Measurements from ENCODE around the gene CAND1.
A peak's percentile ranks its signal among the peaks of the same experiment; 100 is the strongest.

The CAND1 gene

GRCh38 chr12:67268335-67268895, 743 bp upstream of the CAND1 start:
- Histone ChIP-seq H3K9me3 (ENCODE audit: low read length) (peaks cover 4% of the 10 kb centered on the region), H3K36me3 (ENCODE audit: insufficient read depth, low read length) (no peaks in the 10 kb centered on the region), H3K4me3 (ENCODE audit: low read length) (peak overlapping the region; percentile 98), H3K4me1 (ENCODE audit: insufficient read depth, low read length) (peaks cover 15% of the 10 kb centered on the region), H2AFZ (ENCODE audit: low read depth, low read length) (peak overlapping the region; percentile 47), H3K27me3 (ENCODE audit: insufficient read depth, low read length) (no peaks in the 10 kb centered on the region)

- Histone ChIP-seq H3K4me3 (ENCODE audit: low read length) (peak overlapping the region; percentile 98), H3K36me3 (ENCODE audit: insufficient read depth, low read length) (peaks cover 10% of the 10 kb centered on the region), H3K9me3 (ENCODE audit: low read length) (peaks cover 4% of the 10 kb centered on the region), H3K4me1 (ENCODE audit: insufficient read depth, low read length) (peaks cover 15% of the 10 kb centered on the region), H3K27me3 (ENCODE audit: insufficient read depth, low read length) (no peaks in the 10 kb centered on the region), H2AFZ (ENCODE audit: low read depth, low read length) (peak overlapping the region; percentile 47)
These were observed 745 bp downstream of the CAND1 start for GRCh38 chr12:67269633-67270573.

GRCh38 chr12:67270622-67271021, 1.5 kb downstream of the CAND1 start:
- H3K9me3 ChIP-seq (ENCODE audit: low read length): peaks cover 4% of the 10 kb centered on the region
- no peak overlapping the region for H2AFZ ChIP-seq (ENCODE audit: low read depth, low read length)
- no peaks in the 10 kb centered on the region for H3K27me3 ChIP-seq (ENCODE audit: insufficient read depth, low read length)
- peaks cover 15% of the 10 kb centered on the region for H3K4me1 ChIP-seq (ENCODE audit: insufficient read depth, low read length)
- H3K4me3 ChIP-seq (ENCODE audit: low read length): peak overlapping the region; percentile 98
- H3K36me3 ChIP-seq (ENCODE audit: insufficient read depth, low read length): peaks cover 13% of the 10 kb centered on the region

DNA sequence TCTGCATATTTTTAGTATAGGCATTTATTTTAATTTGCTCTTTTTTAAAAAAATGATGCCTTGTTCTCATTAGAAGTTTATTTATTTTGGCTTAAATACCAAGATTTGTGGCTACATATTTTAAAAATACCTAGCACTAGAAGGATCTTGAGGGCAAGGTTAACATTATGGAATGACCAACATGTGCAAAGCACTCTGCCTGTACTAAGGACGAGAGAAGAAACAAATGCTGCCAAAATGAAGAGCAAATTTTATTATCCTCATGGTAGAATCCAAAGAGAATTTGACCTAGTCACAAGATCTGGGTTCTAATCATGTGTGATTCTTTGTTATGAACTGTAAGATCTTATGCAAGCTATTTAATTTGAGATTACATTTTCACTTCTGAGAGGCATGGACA, 2.8 kb downstream of the CAND1 start:
- peaks cover 13% of the 10 kb centered on the region for H3K36me3 ChIP-seq (ENCODE audit: insufficient read depth, low read length)
- H3K27me3 ChIP-seq (ENCODE audit: insufficient read depth, low read length): no peaks in the 10 kb centered on the region
- H3K4me1 ChIP-seq (ENCODE audit: insufficient read depth, low read length): peaks cover 15% of the 10 kb centered on the region
- H3K9me3 ChIP-seq (ENCODE audit: low read length): no peaks in the 10 kb centered on the region
- peak overlapping the region; percentile 18 for H3K4me3 ChIP-seq (ENCODE audit: low read length)
- H2AFZ ChIP-seq (ENCODE audit: low read depth, low read length): no peak overlapping the region

GRCh38 chr12:67274186-67274585, 5.0 kb downstream of the CAND1 start:
- Histone ChIP-seq H3K27me3 (ENCODE audit: insufficient read depth, low read length) (no peaks in the 10 kb centered on the region), H2AFZ (ENCODE audit: low read depth, low read length) (no peak overlapping the region), H3K36me3 (ENCODE audit: insufficient read depth, low read length) (peaks cover 13% of the 10 kb centered on the region), H3K9me3 (ENCODE audit: low read length) (no peaks in the 10 kb centered on the region), H3K4me3 (ENCODE audit: low read length) (no peak overlapping the region), H3K4me1 (ENCODE audit: insufficient read depth, low read length) (peaks cover 12% of the 10 kb centered on the region)

DNA sequence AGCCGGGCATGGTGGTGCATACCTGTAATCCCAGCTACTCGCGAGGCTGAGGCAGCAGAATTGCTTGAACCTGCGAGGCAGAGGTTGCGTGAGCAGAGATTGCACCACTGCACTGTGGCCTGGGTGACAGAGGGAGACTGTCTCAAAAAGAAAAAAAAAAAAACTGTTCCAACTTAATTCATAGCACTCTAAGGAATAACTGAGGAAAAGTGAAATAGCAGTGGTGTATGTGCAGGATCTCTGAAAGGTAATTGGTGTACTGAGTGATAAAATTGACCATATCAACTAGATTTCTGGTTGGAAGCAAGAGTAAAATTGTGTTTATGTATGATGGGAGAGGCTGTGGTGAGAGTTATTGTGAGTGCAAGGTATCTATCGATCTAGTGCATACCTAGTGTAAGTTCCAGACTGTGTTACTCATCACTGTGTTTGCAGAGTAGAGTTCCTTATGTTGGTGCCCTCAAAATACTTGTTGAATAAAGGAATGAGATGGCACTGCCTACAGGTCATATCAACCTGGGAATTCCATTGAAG, 6.3 kb downstream of the CAND1 start:
- no peaks in the 10 kb centered on the region for H3K27me3 ChIP-seq (ENCODE audit: insufficient read depth, low read length)
- H3K4me1 ChIP-seq (ENCODE audit: insufficient read depth, low read length): peaks cover 12% of the 10 kb centered on the region
- peaks cover 13% of the 10 kb centered on the region for H3K36me3 ChIP-seq (ENCODE audit: insufficient read depth, low read length)
- H3K4me3 ChIP-seq (ENCODE audit: low read length): no peak overlapping the region
- H3K9me3 ChIP-seq (ENCODE audit: low read length): no peaks in the 10 kb centered on the region
- no peak overlapping the region for H2AFZ ChIP-seq (ENCODE audit: low read depth, low read length)

GRCh38 chr12:67276421-67276820, 7.3 kb downstream of the CAND1 start:
- Histone ChIP-seq H3K36me3 (ENCODE audit: insufficient read depth, low read length) (peaks cover 13% of the 10 kb centered on the region), H3K4me1 (ENCODE audit: insufficient read depth, low read length) (peaks cover 7% of the 10 kb centered on the region), H2AFZ (ENCODE audit: low read depth, low read length) (no peak overlapping the region), H3K4me3 (ENCODE audit: low read length) (no peak overlapping the region), H3K27me3 (ENCODE audit: insufficient read depth, low read length) (no peaks in the 10 kb centered on the region), H3K9me3 (ENCODE audit: low read length) (no peaks in the 10 kb centered on the region)

DNA sequence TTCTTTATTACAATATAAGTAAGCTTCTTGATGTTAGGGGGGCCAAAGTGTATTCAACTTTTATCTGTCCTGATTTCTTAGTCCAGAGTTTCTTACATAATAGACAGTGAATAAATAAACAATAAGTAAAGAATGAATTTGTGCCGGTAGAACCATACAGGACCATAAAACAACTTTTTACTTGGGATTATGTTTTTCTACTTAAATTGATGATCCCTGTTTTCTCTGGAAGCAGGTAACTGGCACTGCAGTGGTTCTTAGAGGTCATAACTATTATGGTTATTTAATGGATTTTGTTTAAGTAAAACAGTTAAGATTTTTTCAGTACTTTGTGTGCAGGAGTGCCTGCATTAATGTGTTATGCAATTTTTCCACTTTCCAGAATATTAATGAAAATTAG, 10.5 kb downstream of the CAND1 start:
- no peak overlapping the region for H3K4me3 ChIP-seq (ENCODE audit: low read length)
- H3K27me3 ChIP-seq (ENCODE audit: insufficient read depth, low read length): no peaks in the 10 kb centered on the region
- no peaks in the 10 kb centered on the region for H3K4me1 ChIP-seq (ENCODE audit: insufficient read depth, low read length)
- H3K9me3 ChIP-seq (ENCODE audit: low read length): no peaks in the 10 kb centered on the region
- no peak overlapping the region for H2AFZ ChIP-seq (ENCODE audit: low read depth, low read length)
- peaks cover 24% of the 10 kb centered on the region for H3K36me3 ChIP-seq (ENCODE audit: insufficient read depth, low read length)

- Histone ChIP-seq H3K27me3 (ENCODE audit: insufficient read depth, low read length) (no peaks in the 10 kb centered on the region), H3K36me3 (ENCODE audit: insufficient read depth, low read length) (peaks cover 22% of the 10 kb centered on the region), H3K9me3 (ENCODE audit: low read length) (no peaks in the 10 kb centered on the region), H3K4me1 (ENCODE audit: insufficient read depth, low read length) (no peaks in the 10 kb centered on the region), H2AFZ (ENCODE audit: low read depth, low read length) (no peak overlapping the region), H3K4me3 (ENCODE audit: low read length) (no peak overlapping the region)
These were observed 10.9 kb downstream of the CAND1 start for GRCh38 chr12:67280088-67280487.

- H3K9me3 ChIP-seq (ENCODE audit: low read length): no peaks in the 10 kb centered on the region
- H2AFZ ChIP-seq (ENCODE audit: low read depth, low read length): no peak overlapping the region
- H3K4me1 ChIP-seq (ENCODE audit: insufficient read depth, low read length): no peaks in the 10 kb centered on the region
- peaks cover 26% of the 10 kb centered on the region for H3K36me3 ChIP-seq (ENCODE audit: insufficient read depth, low read length)
- H3K4me3 ChIP-seq (ENCODE audit: low read length): no peak overlapping the region
- H3K27me3 ChIP-seq (ENCODE audit: insufficient read depth, low read length): no peaks in the 10 kb centered on the region
These were observed 11.4 kb downstream of the CAND1 start for GRCh38 chr12:67280572-67280971.

DNA sequence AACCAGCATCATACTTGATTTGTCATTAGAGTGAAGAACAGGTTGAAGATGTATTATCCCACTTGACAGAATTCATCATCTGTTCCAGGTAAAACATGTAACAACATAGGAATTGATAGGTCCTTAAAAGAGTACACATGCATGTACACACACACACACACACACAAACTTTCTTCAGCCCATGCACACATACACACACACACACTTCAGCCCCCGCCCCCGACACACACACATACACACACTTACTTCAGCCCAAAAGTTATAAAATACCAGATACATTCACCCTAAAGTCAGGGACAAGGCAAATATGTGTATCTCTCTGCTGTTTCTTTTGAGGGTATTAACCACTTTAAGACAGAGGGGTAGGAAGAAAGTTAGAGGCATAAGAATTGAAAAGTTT, 15.4 kb downstream of the CAND1 start:
- Histone ChIP-seq H3K27me3 (ENCODE audit: insufficient read depth, low read length) (no peaks in the 10 kb centered on the region), H3K9me3 (ENCODE audit: low read length) (peaks cover 2% of the 10 kb centered on the region), H3K4me3 (ENCODE audit: low read length) (no peak overlapping the region), H2AFZ (ENCODE audit: low read depth, low read length) (no peak overlapping the region), H3K36me3 (ENCODE audit: insufficient read depth, low read length) (peaks cover 48% of the 10 kb centered on the region), H3K4me1 (ENCODE audit: insufficient read depth, low read length) (no peaks in the 10 kb centered on the region)

- no peak overlapping the region for H2AFZ ChIP-seq (ENCODE audit: low read depth, low read length)
- no peaks in the 10 kb centered on the region for H3K4me1 ChIP-seq (ENCODE audit: insufficient read depth, low read length)
- H3K4me3 ChIP-seq (ENCODE audit: low read length): no peak overlapping the region
- H3K9me3 ChIP-seq (ENCODE audit: low read length): peaks cover 2% of the 10 kb centered on the region
- H3K36me3 ChIP-seq (ENCODE audit: insufficient read depth, low read length): peaks cover 57% of the 10 kb centered on the region
- H3K27me3 ChIP-seq (ENCODE audit: insufficient read depth, low read length): no peaks in the 10 kb centered on the region
These were observed 17.1 kb downstream of the CAND1 start for GRCh38 chr12:67286257-67286656.

GRCh38 chr12:67287311-67287710, 18.2 kb downstream of the CAND1 start:
- H3K9me3 ChIP-seq (ENCODE audit: low read length): peaks cover 2% of the 10 kb centered on the region
- no peak overlapping the region for H3K4me3 ChIP-seq (ENCODE audit: low read length)
- no peak overlapping the region for H2AFZ ChIP-seq (ENCODE audit: low read depth, low read length)
- peaks cover 50% of the 10 kb centered on the region for H3K36me3 ChIP-seq (ENCODE audit: insufficient read depth, low read length)
- no peaks in the 10 kb centered on the region for H3K4me1 ChIP-seq (ENCODE audit: insufficient read depth, low read length)
- no peaks in the 10 kb centered on the region for H3K27me3 ChIP-seq (ENCODE audit: insufficient read depth, low read length)
